Measurements from ENCODE around the gene FGFR3. TPM values are rescaled to one million over a fixed set of nuclear protein-coding genes. Genes with fewer than 3 reads are reported as not detected.

Gene FGFR3
- polyA plus RNA-seq, 1 donor from 2014 or later, result 0.48 TPM

DNA sequence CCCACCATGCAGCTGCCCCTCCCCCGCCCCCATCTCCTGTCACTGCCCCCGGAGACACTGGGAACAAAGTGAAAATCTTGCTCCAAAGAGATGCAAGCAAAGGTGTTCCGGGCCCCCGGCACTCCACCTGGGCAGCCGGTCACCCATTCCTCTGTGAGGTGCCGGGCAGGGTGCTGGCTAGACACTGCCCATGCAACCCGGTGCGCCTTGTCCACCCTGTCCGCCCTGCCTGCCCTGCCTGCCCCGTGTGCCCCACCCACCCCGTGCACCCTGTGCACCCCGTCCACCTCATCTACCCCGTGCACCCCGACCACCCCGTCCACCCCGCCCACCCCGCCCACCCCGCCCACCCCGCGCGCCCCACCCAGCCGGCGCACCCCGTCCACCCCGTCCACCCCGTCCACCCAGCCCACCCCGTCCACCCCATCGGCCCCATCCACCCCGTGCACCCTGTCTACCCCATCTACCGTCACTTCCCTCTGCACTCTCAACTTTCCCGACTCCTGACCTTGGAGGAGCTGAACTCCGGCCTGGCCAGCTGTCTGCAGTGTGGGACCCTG is 31.9 kb upstream of the FGFR3 start:
- H3K79me2 ChIP-seq (replicated peaks; ENCODE audit: insufficient read depth, low read length), result no peaks in the 10 kb centered on the region
- no peak overlapping the region for H3K4me2 ChIP-seq (ENCODE audit: low read length)
- no peak for TF ChIP-seq CTCF (IDR thresholded peaks at IDR 0.05; ENCODE audit: poor library complexity, severe bottlenecking)
- TF ChIP-seq EP300 (conservative IDR thresholded peaks at IDR 0.05; ENCODE audit: poor library complexity, severe bottlenecking), result no peak
- no peak for TF ChIP-seq SMC3 (conservative IDR thresholded peaks at IDR 0.05; ENCODE audit: poor library complexity)
- no peak for TF ChIP-seq TAF1 (IDR thresholded peaks at IDR 0.05; ENCODE audit: low read depth)
- TF ChIP-seq POLR2AphosphoS5 (IDR thresholded peaks at IDR 0.05), result no peak
- TF ChIP-seq RAD21 (conservative IDR thresholded peaks at IDR 0.05), result no peak
- TF ChIP-seq, protein P1, sequence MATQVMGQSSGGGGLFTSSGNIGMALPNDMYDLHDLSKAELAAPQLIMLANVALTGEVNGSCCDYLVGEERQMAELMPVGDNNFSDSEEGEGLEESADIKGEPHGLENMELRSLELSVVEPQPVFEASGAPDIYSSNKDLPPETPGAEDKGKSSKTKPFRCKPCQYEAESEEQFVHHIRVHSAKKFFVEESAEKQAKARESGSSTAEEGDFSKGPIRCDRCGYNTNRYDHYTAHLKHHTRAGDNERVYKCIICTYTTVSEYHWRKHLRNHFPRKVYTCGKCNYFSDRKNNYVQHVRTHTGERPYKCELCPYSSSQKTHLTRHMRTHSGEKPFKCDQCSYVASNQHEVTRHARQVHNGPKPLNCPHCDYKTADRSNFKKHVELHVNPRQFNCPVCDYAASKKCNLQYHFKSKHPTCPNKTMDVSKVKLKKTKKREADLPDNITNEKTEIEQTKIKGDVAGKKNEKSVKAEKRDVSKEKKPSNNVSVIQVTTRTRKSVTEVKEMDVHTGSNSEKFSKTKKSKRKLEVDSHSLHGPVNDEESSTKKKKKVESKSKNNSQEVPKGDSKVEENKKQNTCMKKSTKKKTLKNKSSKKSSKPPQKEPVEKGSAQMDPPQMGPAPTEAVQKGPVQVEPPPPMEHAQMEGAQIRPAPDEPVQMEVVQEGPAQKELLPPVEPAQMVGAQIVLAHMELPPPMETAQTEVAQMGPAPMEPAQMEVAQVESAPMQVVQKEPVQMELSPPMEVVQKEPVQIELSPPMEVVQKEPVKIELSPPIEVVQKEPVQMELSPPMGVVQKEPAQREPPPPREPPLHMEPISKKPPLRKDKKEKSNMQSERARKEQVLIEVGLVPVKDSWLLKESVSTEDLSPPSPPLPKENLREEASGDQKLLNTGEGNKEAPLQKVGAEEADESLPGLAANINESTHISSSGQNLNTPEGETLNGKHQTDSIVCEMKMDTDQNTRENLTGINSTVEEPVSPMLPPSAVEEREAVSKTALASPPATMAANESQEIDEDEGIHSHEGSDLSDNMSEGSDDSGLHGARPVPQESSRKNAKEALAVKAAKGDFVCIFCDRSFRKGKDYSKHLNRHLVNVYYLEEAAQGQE (IDR thresholded peaks at IDR 0.05; ENCODE audit: borderline replicate concordance), result no peak
- no peak for TF ChIP-seq EZH2 (IDR thresholded peaks at IDR 0.05; ENCODE audit: borderline replicate concordance, insufficient read depth, low read length, poor library complexity, severe bottlenecking)
- TF ChIP-seq MXI1 (conservative IDR thresholded peaks at IDR 0.05; ENCODE audit: poor library complexity, severe bottlenecking), result no peak
- H3F3A ChIP-seq (ENCODE audit: insufficient read depth, low read length, poor library complexity, severe bottlenecking), result no peaks in the 10 kb centered on the region
- no peaks in the 10 kb centered on the region for H4K20me1 ChIP-seq (ENCODE audit: insufficient read depth)
- peaks cover 4% of the 10 kb centered on the region for H3K27me3 ChIP-seq (ENCODE audit: insufficient read depth, low read depth, low read length)
- no peak overlapping the region for H2AFZ ChIP-seq (ENCODE audit: low read depth, low read length)
- H3K27ac ChIP-seq (ENCODE audit: low read length), result no peak overlapping the region
- no peak overlapping the region for H3K9ac ChIP-seq (ENCODE audit: low read length)
- H3K4me3 ChIP-seq (ENCODE audit: low read length), result no peak overlapping the region
- no peaks in the 10 kb centered on the region for H3K9me2 ChIP-seq (ENCODE audit: insufficient read depth, low read length)
- no peaks in the 10 kb centered on the region for H3K36me3 ChIP-seq (ENCODE audit: insufficient read depth, low read length)
- H3K9me3 ChIP-seq (ENCODE audit: low read length), result no peaks in the 10 kb centered on the region

DNA sequence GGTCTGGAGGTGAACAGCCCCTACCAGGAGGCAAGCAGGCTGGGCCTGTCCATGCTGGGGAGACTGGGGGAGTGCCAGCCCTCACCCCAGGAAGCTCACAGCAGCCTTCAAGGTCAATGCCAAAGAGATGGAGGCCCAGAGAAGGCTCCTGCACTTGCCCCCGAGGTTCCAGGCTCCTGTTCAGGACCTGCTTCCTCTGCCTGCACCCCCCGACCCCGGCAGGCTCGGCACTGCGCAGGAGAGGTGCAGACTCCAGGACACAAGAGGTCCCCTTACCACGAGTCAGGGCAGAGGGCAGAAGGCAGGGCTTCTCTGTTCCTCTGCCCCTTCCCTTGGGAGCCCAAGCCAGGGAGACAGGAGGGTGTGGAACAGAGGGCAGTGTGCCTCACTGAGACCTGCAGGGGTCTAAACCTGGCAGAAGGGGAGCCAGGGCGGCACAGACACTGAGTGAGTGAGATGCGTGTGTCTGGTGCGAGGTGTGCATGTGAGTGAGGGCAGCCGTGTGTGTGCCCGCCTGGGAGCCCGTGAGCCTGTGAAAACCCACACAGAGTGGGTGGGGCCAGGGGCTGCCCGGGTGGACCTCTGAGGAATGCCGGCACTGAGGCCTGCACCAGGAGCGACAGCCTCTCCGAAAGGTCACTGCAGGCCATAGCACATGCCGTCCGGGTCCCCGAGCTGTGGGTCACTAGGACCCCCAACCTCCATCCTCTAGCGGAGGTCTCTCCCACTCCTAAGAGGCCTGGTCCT is 30.7 kb upstream of the FGFR3 start:
- H3K9ac ChIP-seq (ENCODE audit: low read length), result no peak overlapping the region

More for the DNA sequence above, 30.7 kb upstream of the FGFR3 start:
- Histone ChIP-seq H3F3A (ENCODE audit: insufficient read depth, low read length, poor library complexity, severe bottlenecking) (no peaks in the 10 kb centered on the region), H3K27me3 (ENCODE audit: insufficient read depth, low read depth, low read length) (peaks cover 10% of the 10 kb centered on the region), H3K4me2 (ENCODE audit: low read length) (no peak overlapping the region), H3K9me2 (ENCODE audit: insufficient read depth, low read length) (no peaks in the 10 kb centered on the region), H2AFZ (ENCODE audit: low read depth, low read length) (no peak overlapping the region), H3K36me3 (ENCODE audit: insufficient read depth, low read length) (no peaks in the 10 kb centered on the region), H3K4me3 (ENCODE audit: low read length) (no peak overlapping the region), H4K20me1 (ENCODE audit: insufficient read depth) (no peaks in the 10 kb centered on the region), H3K79me2 (replicated peaks; ENCODE audit: insufficient read depth, low read length) (no peaks in the 10 kb centered on the region), H3K9me3 (ENCODE audit: low read length) (no peaks in the 10 kb centered on the region), H3K27ac (ENCODE audit: low read length) (no peak overlapping the region)
- TF ChIP-seq, protein P1 (IDR thresholded peaks at IDR 0.05; ENCODE audit: borderline replicate concordance), result no peak
- TF ChIP-seq CTCF (IDR thresholded peaks at IDR 0.05; ENCODE audit: poor library complexity, severe bottlenecking), result no peak
- no peak for TF ChIP-seq SMC3 (conservative IDR thresholded peaks at IDR 0.05; ENCODE audit: poor library complexity)
- no peak for TF ChIP-seq EZH2 (IDR thresholded peaks at IDR 0.05; ENCODE audit: borderline replicate concordance, insufficient read depth, low read length, poor library complexity, severe bottlenecking)
- no peak for TF ChIP-seq MXI1 (conservative IDR thresholded peaks at IDR 0.05; ENCODE audit: poor library complexity, severe bottlenecking)
- no peak for TF ChIP-seq EP300 (conservative IDR thresholded peaks at IDR 0.05; ENCODE audit: poor library complexity, severe bottlenecking)
- TF ChIP-seq RAD21 (conservative IDR thresholded peaks at IDR 0.05), result no peak
- TF ChIP-seq TAF1 (IDR thresholded peaks at IDR 0.05; ENCODE audit: low read depth), result no peak
- no peak for TF ChIP-seq POLR2AphosphoS5 (IDR thresholded peaks at IDR 0.05)
